Activated CD4-positive, alpha-beta T cell treated with anti-CD3 and anti-CD28 coated beads for 48 hours (primary cell): ENCODE results near the gene FAH.
"Not testable (repeated sequence)": the region's sequence is repeated elsewhere in the genome, so short reads cannot be mapped to it uniquely, and the experiment has no call there.

Source experiments
- DNase-seq: peaks from one replicate; pipeline ENCODE4 v3.0.0-alpha.2; 2020

Gene FAH

GRCh38 chr15:80152896-80153876, at the start of gene FAH:
TSS of gene FAH (plus strand) at chr15:80152999. CDS start at chr15:80153055, 56 bp downstream.
- DNase-seq, result peak; percentile 58

- no peak for DNase-seq
Measured at GRCh38 chr15:80105193-80105592, 47.6 kb upstream of the FAH start.

- no peak for DNase-seq
Measured at GRCh38 chr15:80105595-80105994, 47.2 kb upstream of the FAH start.

GRCh38 chr15:80106051-80106450, 46.7 kb upstream of the FAH start:
- DNase-seq, result no peak

GRCh38 chr15:80107204-80107603, 45.6 kb upstream of the FAH start:
- DNase-seq, result no peak

- DNase-seq, result no peak
Measured at GRCh38 chr15:80107774-80108173, 45.0 kb upstream of the FAH start.

GRCh38 chr15:80109388-80109787, 43.4 kb upstream of the FAH start:
- DNase-seq, result no peak

GRCh38 chr15:80110920-80111319, 41.9 kb upstream of the FAH start:
- DNase-seq, result no peak

GRCh38 chr15:80114114-80114513, 38.7 kb upstream of the FAH start:
- no peak for DNase-seq

GRCh38 chr15:80115021-80115420, 37.8 kb upstream of the FAH start:
- DNase-seq, result no peak

GRCh38 chr15:80118956-80119355, 33.8 kb upstream of the FAH start:
- DNase-seq, result no peak

- no peak for DNase-seq
Measured at GRCh38 chr15:80120636-80121035, 32.2 kb upstream of the FAH start.

- DNase-seq, result no peak
Measured at GRCh38 chr15:80121546-80121945, 31.3 kb upstream of the FAH start.

GRCh38 chr15:80123034-80123433, 29.8 kb upstream of the FAH start:
- no peak for DNase-seq

- DNase-seq, result not testable (repeated sequence)
Measured at GRCh38 chr15:80127253-80127652, 25.5 kb upstream of the FAH start.

GRCh38 chr15:80127911-80128310, 24.9 kb upstream of the FAH start:
- no peak for DNase-seq

GRCh38 chr15:80132382-80132781, 20.4 kb upstream of the FAH start:
- no peak for DNase-seq

GRCh38 chr15:80136854-80137253, 15.9 kb upstream of the FAH start:
- no peak for DNase-seq

- DNase-seq, result no peak
Measured at GRCh38 chr15:80138961-80139360, 13.8 kb upstream of the FAH start.

- DNase-seq, result no peak
Measured at GRCh38 chr15:80140909-80141308, 11.9 kb upstream of the FAH start.

- no peak for DNase-seq
Measured at GRCh38 chr15:80141916-80142598, 10.7 kb upstream of the FAH start.

- no peak for DNase-seq
Measured at GRCh38 chr15:80142646-80143045, 10.2 kb upstream of the FAH start.

- DNase-seq, result no peak
Measured at GRCh38 chr15:80151148-80151547, 1.7 kb upstream of the FAH start.

GRCh38 chr15:80151576-80151975, 1.2 kb upstream of the FAH start:
- DNase-seq, result no peak
